ENCODE data around the gene QARS1. TPM values are rescaled to one million over a fixed set of nuclear protein-coding genes. Genes with fewer than 3 reads are reported as not detected.

Gene QARS1
- total RNA-seq, 4 donors from 2014 or later, result 229 to 459 (median 321) TPM

- intact Hi-C loops (cut with DNase I; ENCODE audit: low total_unique reads), result no loop called here
- WGBS, 2 donors, result 89 to 93% methylated on average over 16 to 17 of the region's 17 CpGs
- TF ChIP-seq CTCF (IDR thresholded peaks at IDR 0.05) (no peak), POLR2A (IDR thresholded peaks at IDR 0.05) (no peak)
- H3K4me3 ChIP-seq (ENCODE audit: low read depth, poor library complexity, severe bottlenecking), result no peak overlapping the region
- DNase-seq (ENCODE audit: low spot score in 2 of 2), result no peak
Observed at GRCh38 chr3:49122886-49123545, 18.5 kb upstream of the QARS1 start.

- intact Hi-C loops (cut with DNase I; ENCODE audit: low total_unique reads), result no loop called here
- 80 to 88% methylated on average over 7 of the region's 7 CpGs for WGBS, 2 donors
- DNase-seq (ENCODE audit: low spot score in 2 of 2), result no peak
- no peak for TF ChIP-seq CTCF (IDR thresholded peaks at IDR 0.05)
- no peak for TF ChIP-seq POLR2A (IDR thresholded peaks at IDR 0.05)
- H3K4me3 ChIP-seq (ENCODE audit: low read depth, poor library complexity, severe bottlenecking), result no peak overlapping the region
Observed at GRCh38 chr3:49122451-49122850, 17.9 kb upstream of the QARS1 start.

- H3K4me3 ChIP-seq (ENCODE audit: low read depth, poor library complexity, severe bottlenecking), result no peak overlapping the region
- DNase-seq (ENCODE audit: low spot score in 2 of 2), result no peak
- intact Hi-C loops (cut with DNase I; ENCODE audit: low total_unique reads), result no loop called here
- WGBS, 2 donors, result 92 to 96% methylated on average over 12 of the region's 12 CpGs
- TF ChIP-seq CTCF (IDR thresholded peaks at IDR 0.05), result no peak
- TF ChIP-seq POLR2A (IDR thresholded peaks at IDR 0.05), result no peak
Observed at GRCh38 chr3:49122022-49122421, 17.5 kb upstream of the QARS1 start.

- no peak overlapping the region for H3K4me3 ChIP-seq (ENCODE audit: low read depth, poor library complexity, severe bottlenecking)
- DNase-seq (ENCODE audit: low spot score in 2 of 2), result no peak
- WGBS, 2 donors, result 68 to 75% methylated on average over 16 to 17 of the region's 17 CpGs
- TF ChIP-seq CTCF (IDR thresholded peaks at IDR 0.05) (no peak), POLR2A (IDR thresholded peaks at IDR 0.05) (no peak)
- intact Hi-C loops (cut with DNase I; ENCODE audit: low total_unique reads), result no loop called here
Observed at GRCh38 chr3:49121132-49121736, 16.7 kb upstream of the QARS1 start.

- peak; percentile 94 to 99 for DNase-seq (ENCODE audit: low spot score in 2 of 2)
- WGBS, 2 donors, result 0 to 1% methylated on average over 31 to 42 of the region's 70 CpGs
- H3K4me3 ChIP-seq (ENCODE audit: low read depth, poor library complexity, severe bottlenecking), result peak within 1 kb of the TSS; percentile 84
- intact Hi-C loops (cut with DNase I; ENCODE audit: low total_unique reads), result no loop called here
- TF ChIP-seq POLR2A (IDR thresholded peaks at IDR 0.05) (peak in 1 of 2 donors; percentile 73), CTCF (IDR thresholded peaks at IDR 0.05) (no peak)
Observed at GRCh38 chr3:49120438-49121131, 16.0 kb upstream of the QARS1 start, which contains the start of gene USP19. TSS of gene USP19 (minus strand) at chr3:49120823. CDS start at chr3:49119145, 1,678 bp downstream.

Measured in lower leg skin (tissue), 4 donors.